ENCODE data around the gene RUSF1.
"Not testable (repeated sequence)": the region's sequence is repeated elsewhere in the genome, so short reads cannot be mapped to it uniquely, and the experiment has no call there.

RUSF1 gene

GRCh38 chr16:31513884-31514283, 5.7 kb upstream of the RUSF1 start:
- no peak for DNase-seq

GRCh38 chr16:31513126-31513525, 4.9 kb upstream of the RUSF1 start:
- no peak for DNase-seq

GRCh38 chr16:31508706-31509195, 560 bp upstream of the RUSF1 start:
- DNase-seq: peak in 1 of 2 experiments; percentile 26

GRCh38 chr16:31507617-31507928, 618 bp downstream of the RUSF1 start:
- DNase-seq: no peak

- DNase-seq: no peak
Observed at GRCh38 chr16:31505483-31505882, 2.7 kb downstream of the RUSF1 start.

GRCh38 chr16:31504159-31504558, 4.0 kb downstream of the RUSF1 start:
- no peak for DNase-seq

- DNase-seq: not testable (repeated sequence)
Observed at GRCh38 chr16:31503555-31503954, 4.6 kb downstream of the RUSF1 start.

- no peak for DNase-seq
Observed at GRCh38 chr16:31502981-31503380, 5.2 kb downstream of the RUSF1 start.

- no peak for DNase-seq
Observed at GRCh38 chr16:31501966-31502348, 6.2 kb downstream of the RUSF1 start.

GRCh38 chr16:31501226-31501965, 6.8 kb downstream of the RUSF1 start:
- no peak for DNase-seq

- DNase-seq: no peak
Observed at GRCh38 chr16:31499928-31500327, 8.3 kb downstream of the RUSF1 start.

- no peak for DNase-seq
Observed at GRCh38 chr16:31498493-31498892, 9.7 kb downstream of the RUSF1 start.

- DNase-seq: no peak
Observed at GRCh38 chr16:31496670-31497069, 11.5 kb downstream of the RUSF1 start.

GRCh38 chr16:31493506-31494125, 14.6 kb downstream of the RUSF1 start:
- DNase-seq: no peak

- no peak for DNase-seq
Observed at GRCh38 chr16:31491778-31492418, 16.3 kb downstream of the RUSF1 start.

- no peak for DNase-seq
Observed at GRCh38 chr16:31489616-31490584, 18.3 kb downstream of the RUSF1 start.

GRCh38 chr16:31489298-31489564, 19.0 kb downstream of the RUSF1 start:
- DNase-seq: no peak

GRCh38 chr16:31488468-31489297, 19.5 kb downstream of the RUSF1 start:
- DNase-seq: no peak

GRCh38 chr16:31487720-31488467, 20.3 kb downstream of the RUSF1 start:
- peak in 1 of 2 experiments; percentile 36 for DNase-seq

GRCh38 chr16:31487071-31487719, 21.0 kb downstream of the RUSF1 start:
- no peak for DNase-seq

GRCh38 chr16:31486045-31486444, 22.1 kb downstream of the RUSF1 start:
- DNase-seq: no peak

All from SW 1271 (cell line).